IMR-90 (cell line): ENCODE data around the gene ACSL4.

Experiments used
- BHLHE40 ChIP-seq: fragments of 150-350 bp; IDR thresholded peaks from 2 replicates; pipeline ENCODE4 v1.6.1; 2016; ENCODE audit warnings: mild to moderate bottlenecking, low read depth, low read length
- CEBPB ChIP-seq: IDR thresholded peaks from 2 replicates; pipeline ENCODE4 v1.6.1; 2012; ENCODE audit warnings: low read depth, low read length, improper control_type of control experiment
- CHD1 ChIP-seq: IDR thresholded peaks from 2 replicates; pipeline ENCODE4 v1.6.1; 2012; ENCODE audit warnings: low read depth, low read length, improper control_type of control experiment
- NFE2L2 ChIP-seq: fragments of 150-350 bp; IDR thresholded peaks from 2 replicates; pipeline ENCODE4 v1.6.1; 2016; ENCODE audit warnings: low read depth, mild to moderate bottlenecking, low read length
- POLR2A ChIP-seq: IDR thresholded peaks from 2 replicates; pipeline ENCODE4 v1.6.1; 2012; ENCODE audit warnings: mild to moderate bottlenecking, low read depth, low read length
- TF ChIP-seq, protein P1 (sequence below): conservative IDR thresholded peaks from 2 replicates; pipeline ENCODE4 v1.5.1; 2012; ENCODE audit warnings: mild to moderate bottlenecking, low read depth, low read length, improper control_type of control experiment
- TF ChIP-seq, protein P2 (sequence below): fragments of 150-350 bp; IDR thresholded peaks from 2 replicates; pipeline ENCODE4 v1.6.1; 2017; ENCODE audit warnings: mild to moderate bottlenecking, antibody characterized with exemption, low read length, low read depth

DNA sequence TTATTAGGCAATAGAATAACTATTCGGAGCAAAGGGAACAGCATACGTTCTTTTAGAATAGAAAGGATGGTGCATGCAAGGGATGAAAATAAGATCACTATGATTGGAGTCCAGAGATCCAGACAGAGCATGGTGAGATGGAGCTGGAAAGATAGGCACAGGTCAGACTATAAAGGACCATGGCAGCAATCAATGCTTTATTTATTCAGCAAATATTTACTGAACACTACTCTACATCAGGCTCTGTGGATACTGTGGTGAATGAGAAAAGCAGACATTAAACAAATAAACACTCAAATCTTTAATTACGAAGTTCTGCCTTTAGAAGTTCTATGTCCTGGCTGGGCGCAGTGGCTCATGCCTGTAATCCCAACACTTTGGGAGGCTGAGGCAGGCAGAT is 44.7 kb upstream of the ACSL4 start:
- TF ChIP-seq BHLHE40: no peak
- no peak for TF ChIP-seq POLR2A
- no peak for TF ChIP-seq NFE2L2
- TF ChIP-seq, protein P1, sequence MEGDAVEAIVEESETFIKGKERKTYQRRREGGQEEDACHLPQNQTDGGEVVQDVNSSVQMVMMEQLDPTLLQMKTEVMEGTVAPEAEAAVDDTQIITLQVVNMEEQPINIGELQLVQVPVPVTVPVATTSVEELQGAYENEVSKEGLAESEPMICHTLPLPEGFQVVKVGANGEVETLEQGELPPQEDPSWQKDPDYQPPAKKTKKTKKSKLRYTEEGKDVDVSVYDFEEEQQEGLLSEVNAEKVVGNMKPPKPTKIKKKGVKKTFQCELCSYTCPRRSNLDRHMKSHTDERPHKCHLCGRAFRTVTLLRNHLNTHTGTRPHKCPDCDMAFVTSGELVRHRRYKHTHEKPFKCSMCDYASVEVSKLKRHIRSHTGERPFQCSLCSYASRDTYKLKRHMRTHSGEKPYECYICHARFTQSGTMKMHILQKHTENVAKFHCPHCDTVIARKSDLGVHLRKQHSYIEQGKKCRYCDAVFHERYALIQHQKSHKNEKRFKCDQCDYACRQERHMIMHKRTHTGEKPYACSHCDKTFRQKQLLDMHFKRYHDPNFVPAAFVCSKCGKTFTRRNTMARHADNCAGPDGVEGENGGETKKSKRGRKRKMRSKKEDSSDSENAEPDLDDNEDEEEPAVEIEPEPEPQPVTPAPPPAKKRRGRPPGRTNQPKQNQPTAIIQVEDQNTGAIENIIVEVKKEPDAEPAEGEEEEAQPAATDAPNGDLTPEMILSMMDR: no peak
- TF ChIP-seq CEBPB: no peak
- TF ChIP-seq, protein P2, sequence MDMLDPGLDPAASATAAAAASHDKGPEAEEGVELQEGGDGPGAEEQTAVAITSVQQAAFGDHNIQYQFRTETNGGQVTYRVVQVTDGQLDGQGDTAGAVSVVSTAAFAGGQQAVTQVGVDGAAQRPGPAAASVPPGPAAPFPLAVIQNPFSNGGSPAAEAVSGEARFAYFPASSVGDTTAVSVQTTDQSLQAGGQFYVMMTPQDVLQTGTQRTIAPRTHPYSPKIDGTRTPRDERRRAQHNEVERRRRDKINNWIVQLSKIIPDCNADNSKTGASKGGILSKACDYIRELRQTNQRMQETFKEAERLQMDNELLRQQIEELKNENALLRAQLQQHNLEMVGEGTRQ: no peak
- no peak for TF ChIP-seq CHD1
